Thoracic aorta (tissue), 2 donors: ENCODE results near the gene GMDS. TPM values are rescaled to one million over a fixed set of nuclear protein-coding genes. Genes with fewer than 3 reads are reported as not detected.

ENCODE experiments used
- ATAC-seq: fragments of 150-250 bp; one replicate; pipeline ENCODE4 v1.8.0; 2017; ENCODE audit warnings: low read depth; ENCODE audit not compliant: insufficient number of reproducible peaks, low FRiP score
- DNase-seq: peaks from one replicate; pipeline ENCODE4 v3.0.0-alpha.2; 2020; ENCODE audit warnings: low spot score
- H3K27ac ChIP-seq, 2 donors: fragments of 200-600 bp; sonication (generic); 1 replicate in 1 of 2; 2 replicates in 1 of 2; pipeline ENCODE4 v1.5.1; 2016; ENCODE audit warnings: mild to moderate bottlenecking in 2 of 2, moderate library complexity in 2 of 2
- H3K27me3 ChIP-seq: fragments of 200-600 bp; sonication (generic); replicated peaks from 2 replicates; pipeline ENCODE4 v1.6.0; 2016; ENCODE audit warnings: mild to moderate bottlenecking; ENCODE audit not compliant: insufficient read depth
- H3K36me3 ChIP-seq: fragments of 200-600 bp; sonication (generic); one replicate; pipeline ENCODE4 v1.5.1; 2016
- H3K4me1 ChIP-seq, 2 donors: fragments of 200-600 bp; sonication (generic); 1 replicate in 1 of 2; 2 replicates in 1 of 2; pipeline versions ENCODE4 v1.5.1 to v1.6.0; 2016; ENCODE audit warnings: low read depth in 2 of 2, mild to moderate bottlenecking in 1 of 2; ENCODE audit not compliant: control insufficient read depth in 1 of 2
- H3K4me3 ChIP-seq: fragments of 200-600 bp; sonication (generic); 2 replicates; pipeline ENCODE4 v1.5.1; 2016; ENCODE audit warnings: mild to moderate bottlenecking
- H3K9me3 ChIP-seq: fragments of 200-600 bp; sonication (generic); 2 replicates; pipeline ENCODE4 v1.5.1; 2016
- CTCF ChIP-seq: fragments of 200-600 bp; sonication (generic); IDR thresholded peaks from one replicate; pipeline ENCODE4 v1.5.1; 2019; ENCODE audit warnings: antibody characterized with exemption
- total RNA-seq, 2 donors: library from RNA; depleted of rRNA; stranded (reverse); fragments of >200 nt; gene quantifications; one replicate each; pipeline versions ENCODE4 v1.1.0 to v1.2.3, GENCODE V29; 2016

The GMDS gene
- total RNA-seq, 2 donors from 2014 or later: 87.8 to 87.9 TPM

- Histone ChIP-seq H3K9me3 (peaks cover 8% of the 10 kb centered on the region), H3K27ac (peak overlapping the region; percentile 38 to 43), H3K4me1 (peaks cover 2 to 25% of the 10 kb centered on the region in 2 donors), H3K27me3 (no peaks in the 10 kb centered on the region), H3K4me3 (peak overlapping the region; percentile 60), H3K36me3 (no peaks in the 10 kb centered on the region)
- DNase-seq (no peak), ATAC-seq (peak; percentile 50)
- no peak for TF ChIP-seq CTCF
Measured at GRCh38 chr6:1832844-1833787, 412.3 kb downstream of the GMDS start.

- DNase-seq (no peak), ATAC-seq (no peak)
- H3K9me3 ChIP-seq: peaks cover 11% of the 10 kb centered on the region
- no peaks in the 10 kb centered on the region for H3K36me3 ChIP-seq
- peak overlapping the region; percentile 60 for H3K4me3 ChIP-seq
- no peak for TF ChIP-seq CTCF
- H3K27ac ChIP-seq: peak overlapping the region; percentile 38 to 43
- no peaks in the 10 kb centered on the region for H3K27me3 ChIP-seq
- peaks cover 0 to 17% of the 10 kb centered on the region in 2 donors for H3K4me1 ChIP-seq
Measured at GRCh38 chr6:1832358-1832757, 413.0 kb downstream of the GMDS start.

- no peak overlapping the region for H3K4me3 ChIP-seq
- H3K27me3 ChIP-seq: no peaks in the 10 kb centered on the region
- TF ChIP-seq CTCF: no peak
- no peak for DNase-seq
- no peak for ATAC-seq
- no peak overlapping the region for H3K27ac ChIP-seq
- peaks cover 11% of the 10 kb centered on the region for H3K9me3 ChIP-seq
- H3K36me3 ChIP-seq: no peaks in the 10 kb centered on the region
- H3K4me1 ChIP-seq: peaks cover 0 to 12% of the 10 kb centered on the region in 2 donors
Measured at GRCh38 chr6:1827984-1828793, 417.2 kb downstream of the GMDS start.

GRCh38 chr6:1825926-1826325 lies 419.5 kb downstream of the GMDS start:
- H3K4me1 ChIP-seq: peaks cover 3 to 12% of the 10 kb centered on the region in 2 donors
- H3K9me3 ChIP-seq: peaks cover 11% of the 10 kb centered on the region
- no peak overlapping the region for H3K27ac ChIP-seq
- DNase-seq: no peak
- no peaks in the 10 kb centered on the region for H3K27me3 ChIP-seq
- no peak overlapping the region for H3K4me3 ChIP-seq
- ATAC-seq: no peak
- H3K36me3 ChIP-seq: no peaks in the 10 kb centered on the region
- TF ChIP-seq CTCF: no peak

GRCh38 chr6:1825277-1825676 lies 420.1 kb downstream of the GMDS start:
- Histone ChIP-seq H3K9me3 (peaks cover 11% of the 10 kb centered on the region), H3K4me3 (no peak overlapping the region), H3K36me3 (no peaks in the 10 kb centered on the region), H3K4me1 (peaks cover 9 to 19% of the 10 kb centered on the region in 2 donors), H3K27me3 (no peaks in the 10 kb centered on the region), H3K27ac (no peak overlapping the region)
- no peak for TF ChIP-seq CTCF
- ATAC-seq (no peak), DNase-seq (no peak)
